Astrocyte (in vitro differentiated cells and primary cell): ENCODE data around the gene IGF1.

Experiments
- CTCF ChIP-seq: IDR thresholded peaks from 2 replicates; pipeline ENCODE4 v1.5.1; 2011; ENCODE audit warnings: low read depth, mild to moderate bottlenecking, inconsistent platforms, low read length, moderate library complexity; ENCODE audit not compliant: insufficient read depth
- EZH2 ChIP-seq: IDR thresholded peaks from 2 replicates; pipeline ENCODE4 v1.6.1; 2012; ENCODE audit warnings: mild to moderate bottlenecking, low read length, inconsistent platforms; ENCODE audit not compliant: insufficient read depth

- TF ChIP-seq CTCF (no peak), EZH2 (no peak)
Measured at GRCh38 chr12:102396276-102396675, 84.1 kb downstream of the IGF1 start.
